HG03460 (cell line): Measurements from ENCODE around the gene RGS2.

Source experiments
- ATAC-seq: cut with Tn5 transposase; IDR thresholded peaks from one replicate; pipeline ENCODE4 v1.9.1; 2021; ENCODE audit not compliant: unreplicated experiment

RGS2 gene

GRCh38 chr1:192794768-192795035 lies 14.1 kb upstream of the RGS2 start:
- ATAC-seq: no peak

- no peak for ATAC-seq
These were observed 12.8 kb upstream of the RGS2 start for GRCh38 chr1:192795916-192796618.

GRCh38 chr1:192797143-192797542 lies 11.7 kb upstream of the RGS2 start:
- no peak for ATAC-seq

- no peak for ATAC-seq
These were observed 10.9 kb upstream of the RGS2 start for GRCh38 chr1:192797891-192798290.

GRCh38 chr1:192801451-192801850 lies 7.4 kb upstream of the RGS2 start:
- no peak for ATAC-seq

GRCh38 chr1:192802406-192802805 lies 6.4 kb upstream of the RGS2 start:
- no peak for ATAC-seq

- no peak for ATAC-seq
These were observed 5.3 kb upstream of the RGS2 start for GRCh38 chr1:192803501-192803900.

- peak; percentile 17 for ATAC-seq
These were observed 3.0 kb upstream of the RGS2 start for GRCh38 chr1:192805832-192806323.

- ATAC-seq: peak; percentile 25
These were observed 1.4 kb upstream of the RGS2 start for GRCh38 chr1:192807211-192808162.

GRCh38 chr1:192808163-192808517 lies 699 bp upstream of the RGS2 start:
- no peak for ATAC-seq

GRCh38 chr1:192809307-192810252 lies 741 bp downstream of the RGS2 start:
- no peak for ATAC-seq

- peak; percentile 24 for ATAC-seq
These were observed 1.5 kb downstream of the RGS2 start for GRCh38 chr1:192810253-192810880.

- no peak for ATAC-seq
These were observed 2.2 kb downstream of the RGS2 start for GRCh38 chr1:192811006-192811405.

GRCh38 chr1:192811594-192812239 lies 2.9 kb downstream of the RGS2 start:
- ATAC-seq: no peak

- ATAC-seq: no peak
These were observed 3.8 kb downstream of the RGS2 start for GRCh38 chr1:192812420-192813209.

- no peak for ATAC-seq
These were observed 6.0 kb downstream of the RGS2 start for GRCh38 chr1:192814805-192815204.

- no peak for ATAC-seq
These were observed 8.4 kb downstream of the RGS2 start for GRCh38 chr1:192817246-192817645.

GRCh38 chr1:192821296-192821695 lies 12.5 kb downstream of the RGS2 start:
- ATAC-seq: no peak

GRCh38 chr1:192824511-192824910 lies 15.7 kb downstream of the RGS2 start:
- ATAC-seq: no peak
